Activated T-helper 2 cell treated with anti-CD3 and anti-CD28 coated beads, Interferon-gamma antibody, Interleukin-2, Interleukin-4, amounts not matched to agents 10 μg/mL and 5 μg/mL and 100 μg/mL, durations not matched to agents 14 hours and 24 hours and 36 hours (primary cell): Measurements from ENCODE around the gene CABP4. TPM values are rescaled to one million over a fixed set of nuclear protein-coding genes. Genes with fewer than 3 reads are reported as not detected.

ENCODE experiments used
- DNase-seq: peaks from one replicate; pipeline ENCODE4 v3.0.0; 2021; ENCODE audit warnings: low spot score
- H3K27ac Mint-ChIP-seq: one replicate; pipeline ENCODE4 v1.8.0; 2021; ENCODE audit warnings: mixed read lengths
- H3K27me3 Mint-ChIP-seq: one replicate; pipeline ENCODE4 v1.8.0; 2021; ENCODE audit warnings: low read depth, mixed read lengths
- H3K36me3 Mint-ChIP-seq: one replicate; pipeline ENCODE4 v1.8.0; 2021; ENCODE audit warnings: low read depth, mixed read lengths
- H3K4me1 Mint-ChIP-seq: one replicate; pipeline ENCODE4 v1.8.0; 2021; ENCODE audit warnings: low read depth, mixed read lengths
- H3K4me3 Mint-ChIP-seq: one replicate; pipeline ENCODE4 v1.8.0; 2021; ENCODE audit warnings: low read depth, mild to moderate bottlenecking, moderate library complexity, mixed read lengths
- H3K9me3 Mint-ChIP-seq: one replicate; pipeline ENCODE4 v1.8.0; 2021; ENCODE audit warnings: mixed read lengths
- intact Hi-C: fragments of 100-400 bp; cut with micrococcal nuclease; formaldehyde crosslinking; loops from one replicate; pipeline ENCODE4 v1.15.1; 2023
- total RNA-seq: library from RNA; stranded (reverse); gene quantifications from 2 replicates; pipeline ENCODE4 v1.2.3, GENCODE V29; 2022

The CABP4 gene
- 0.73 and 1.0 TPM in 2 replicates for total RNA-seq

DNA sequence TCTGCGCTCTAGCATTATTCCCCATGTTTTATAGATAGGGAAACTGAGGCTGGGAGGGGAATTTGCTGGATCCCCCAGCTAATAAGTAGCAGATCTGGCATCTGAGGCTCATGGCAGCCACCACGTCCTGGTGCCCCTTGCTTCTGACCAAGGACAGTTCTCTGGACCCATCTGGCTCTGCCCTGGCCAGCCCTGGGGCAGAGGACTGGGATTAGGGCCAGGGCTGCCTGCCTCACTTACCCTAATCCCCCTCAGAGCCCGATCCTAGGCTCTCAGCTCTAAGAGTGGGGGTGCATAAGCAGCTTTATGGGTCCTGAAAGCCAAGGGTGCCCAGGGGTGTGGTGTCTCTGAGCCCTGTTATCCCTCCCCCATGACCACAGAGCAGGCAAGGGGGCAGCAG is at the start of gene CABP4:
Gene CABP4 (plus strand): TSS at position 301 of the 400 bp plus-strand sequence. CDS start 70 bp downstream, at position 371.
- Mint-ChIP-seq H3K9me3 (no peaks in the 10 kb centered on the region), H3K4me3 (no peak within 1 kb of the TSS), H3K27ac (no peak within 1 kb of the TSS), H3K27me3 (peaks cover 3% of the 10 kb centered on the region), H3K36me3 (no peaks in the 10 kb centered on the region), H3K4me1 (peaks cover 2% of the 10 kb centered on the region)
- DNase-seq: no peak
- intact Hi-C loops: no loop called here

DNA sequence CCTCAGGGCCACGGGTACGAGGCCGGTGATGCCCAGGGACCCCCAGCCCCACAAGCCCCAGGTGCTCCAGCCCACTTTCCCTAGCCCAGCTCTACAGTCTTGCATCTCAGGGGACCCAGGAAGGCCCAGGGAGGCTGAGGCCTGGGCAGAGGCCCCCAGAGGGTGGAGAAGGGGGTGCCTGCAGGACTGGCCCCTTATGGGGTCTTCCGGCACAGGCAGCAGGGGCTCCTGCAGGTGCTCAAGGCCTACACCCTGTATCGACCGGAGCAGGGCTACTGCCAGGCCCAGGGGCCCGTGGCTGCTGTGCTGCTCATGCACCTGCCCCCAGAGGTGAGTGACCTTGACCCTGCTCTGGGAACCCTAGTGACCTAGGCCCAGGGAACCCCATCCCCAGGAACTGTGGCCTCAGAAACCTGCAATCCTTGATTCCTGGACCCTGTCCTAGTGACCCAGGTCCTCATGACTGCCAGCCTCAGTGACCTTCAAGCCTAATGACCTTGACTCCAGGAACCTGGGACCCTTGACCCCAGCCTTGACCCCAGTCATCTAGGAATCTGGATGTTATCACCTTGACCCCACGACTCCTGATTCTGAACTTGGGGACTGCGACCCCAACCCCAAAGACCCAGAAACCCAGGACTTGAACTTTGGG is 49.3 kb upstream of the CABP4 start:
- no peaks in the 10 kb centered on the region for H3K27me3 Mint-ChIP-seq
- peaks cover 50% of the 10 kb centered on the region for H3K36me3 Mint-ChIP-seq
- H3K27ac Mint-ChIP-seq: peak overlapping the region; percentile 97
- intact Hi-C loops: loop anchor here (2.0 kb wide), 1 partner anchor 15 kb away; no protein-coding TSS in a partner anchor
- no peak for DNase-seq
- H3K4me3 Mint-ChIP-seq: peak overlapping the region; percentile 97
- H3K9me3 Mint-ChIP-seq: no peaks in the 10 kb centered on the region
- H3K4me1 Mint-ChIP-seq: peaks cover 48% of the 10 kb centered on the region

DNA sequence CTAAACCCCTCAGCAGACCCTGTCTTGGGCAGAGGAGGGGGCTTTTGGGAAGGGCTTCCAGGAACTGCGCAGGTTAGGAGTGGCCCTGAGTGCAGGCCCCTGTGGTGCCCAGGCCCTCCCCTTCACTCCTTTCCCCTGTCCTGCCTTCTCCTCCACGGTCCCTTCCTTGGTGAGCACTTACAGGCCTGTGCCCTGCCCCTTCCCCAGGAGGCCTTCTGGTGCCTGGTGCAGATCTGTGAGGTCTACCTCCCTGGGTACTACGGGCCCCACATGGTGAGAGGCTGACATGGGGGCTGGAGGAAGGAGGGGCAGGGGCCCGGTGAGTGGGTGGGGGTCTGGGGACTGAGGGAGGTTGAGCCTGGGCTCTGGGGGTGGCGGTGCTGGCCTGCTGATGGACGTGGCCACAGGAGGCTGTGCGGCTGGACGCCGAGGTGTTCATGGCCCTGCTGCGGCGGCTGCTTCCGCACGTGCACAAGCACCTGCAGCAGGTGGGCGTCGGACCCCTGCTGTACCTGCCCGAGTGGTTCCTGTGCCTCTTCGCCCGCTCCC is 48.7 kb upstream of the CABP4 start:
- no peaks in the 10 kb centered on the region for H3K27me3 Mint-ChIP-seq
- no peaks in the 10 kb centered on the region for H3K9me3 Mint-ChIP-seq
- peak overlapping the region; percentile 97 for H3K4me3 Mint-ChIP-seq
- peaks cover 50% of the 10 kb centered on the region for H3K36me3 Mint-ChIP-seq
- no peak for DNase-seq
- H3K27ac Mint-ChIP-seq: peak overlapping the region; percentile 97
- intact Hi-C loops: no loop called here
- peaks cover 54% of the 10 kb centered on the region for H3K4me1 Mint-ChIP-seq

DNA sequence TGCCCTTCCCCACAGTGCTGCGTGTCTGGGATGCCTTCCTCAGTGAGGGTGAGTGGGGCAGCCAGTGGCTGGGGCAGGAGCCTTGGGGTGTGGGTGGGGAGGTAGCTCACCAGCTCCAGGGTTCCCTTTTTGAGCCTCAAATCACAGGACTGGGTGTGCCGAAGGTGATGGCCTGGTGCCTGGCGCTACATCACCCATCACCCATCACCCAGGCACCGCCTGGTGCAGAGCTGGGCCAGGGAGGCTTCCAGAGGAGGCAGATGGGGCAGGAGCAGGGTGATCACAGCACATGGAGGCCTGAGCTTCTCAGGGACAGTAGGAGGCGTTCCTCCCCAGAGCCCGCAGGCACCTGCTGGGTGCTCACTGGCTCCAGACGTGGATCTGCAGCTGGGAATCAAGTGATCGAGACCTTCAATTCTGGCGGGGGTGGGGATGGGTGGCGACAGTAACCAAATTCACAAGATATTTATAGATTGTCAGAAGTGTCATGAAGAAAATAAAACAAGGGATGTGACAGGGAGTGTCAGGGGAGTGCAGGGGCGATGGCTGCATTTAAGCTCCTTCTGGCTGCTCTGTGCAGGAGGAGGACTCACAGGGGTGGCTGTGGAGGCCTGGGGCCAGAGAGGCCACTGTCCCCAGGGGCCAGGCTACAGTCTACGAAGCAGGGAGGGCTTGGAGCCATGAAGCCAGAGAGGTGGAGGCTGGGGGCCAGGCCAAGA is 48.0 kb upstream of the CABP4 start:
- DNase-seq: no peak
- peak overlapping the region; percentile 97 for H3K27ac Mint-ChIP-seq
- intact Hi-C loops: no loop called here
- H3K36me3 Mint-ChIP-seq: peaks cover 50% of the 10 kb centered on the region
- peak overlapping the region; percentile 97 for H3K4me3 Mint-ChIP-seq
- H3K9me3 Mint-ChIP-seq: no peaks in the 10 kb centered on the region
- H3K27me3 Mint-ChIP-seq: no peaks in the 10 kb centered on the region
- peaks cover 58% of the 10 kb centered on the region for H3K4me1 Mint-ChIP-seq

DNA sequence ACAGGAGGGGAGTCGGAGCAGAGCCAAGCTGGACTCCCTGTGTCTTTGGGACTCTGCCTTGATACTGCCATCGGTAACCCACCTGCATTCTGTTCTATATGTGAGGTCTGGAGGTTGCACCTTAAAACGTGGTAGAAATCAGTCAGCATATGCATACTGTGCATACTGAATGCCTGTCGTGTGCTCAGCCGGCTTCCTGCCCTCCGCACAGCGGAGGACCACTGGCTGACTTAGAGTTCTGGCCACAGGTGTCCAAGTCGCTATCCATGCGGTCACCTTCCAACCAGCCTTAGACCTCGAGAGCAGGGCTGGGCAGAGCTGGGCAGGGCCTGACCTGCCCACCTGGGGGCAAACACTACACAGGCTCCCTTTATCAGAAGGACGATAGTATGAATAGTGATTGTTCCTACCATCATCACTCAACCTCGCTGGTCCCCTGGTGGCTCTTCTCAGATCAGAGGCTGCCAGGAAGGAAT is 47.4 kb upstream of the CABP4 start:
- DNase-seq: no peak
- peak overlapping the region; percentile 97 for H3K27ac Mint-ChIP-seq
- peak overlapping the region; percentile 97 for H3K4me3 Mint-ChIP-seq
- H3K36me3 Mint-ChIP-seq: peaks cover 50% of the 10 kb centered on the region
- peaks cover 62% of the 10 kb centered on the region for H3K4me1 Mint-ChIP-seq
- intact Hi-C loops: no loop called here
- H3K27me3 Mint-ChIP-seq: no peaks in the 10 kb centered on the region
- H3K9me3 Mint-ChIP-seq: no peaks in the 10 kb centered on the region

DNA sequence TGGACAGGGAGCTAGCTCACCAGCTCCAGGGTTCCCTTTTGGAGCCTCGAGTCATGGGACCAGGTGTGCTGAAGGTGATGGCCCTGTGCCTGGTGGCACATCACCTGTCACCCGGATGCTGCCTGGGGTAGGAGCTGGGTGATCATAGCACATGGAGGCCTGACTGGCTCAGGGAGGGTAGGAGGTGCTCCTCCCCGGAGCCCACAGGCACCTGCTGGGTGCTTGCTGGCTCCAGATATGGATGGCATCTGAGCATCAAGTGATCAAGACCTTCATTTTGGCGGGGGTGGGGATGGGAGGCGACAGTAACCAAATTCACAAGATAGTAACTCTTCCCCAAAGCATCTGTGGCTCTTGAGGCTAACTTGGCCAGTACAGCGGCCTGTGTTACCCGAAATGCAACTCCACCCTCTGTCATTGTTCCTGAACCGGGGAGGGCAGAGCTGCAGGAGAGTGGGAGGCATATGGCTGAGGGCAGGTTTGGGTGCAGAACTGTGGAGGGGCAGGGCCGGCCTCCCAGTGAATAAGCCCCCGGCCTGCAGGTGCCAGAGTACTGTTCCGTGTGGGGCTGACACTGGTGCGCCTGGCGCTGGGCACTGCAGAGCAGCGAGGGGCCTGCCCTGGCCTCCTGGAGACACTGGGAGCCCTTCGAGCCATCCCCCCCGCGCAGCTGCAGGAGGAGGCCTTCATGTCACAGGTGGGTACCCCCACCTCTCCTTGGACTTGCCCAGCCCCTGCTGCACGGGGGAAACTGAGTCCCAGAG is 46.5 kb upstream of the CABP4 start:
- Mint-ChIP-seq H3K36me3 (peaks cover 54% of the 10 kb centered on the region), H3K27ac (peak overlapping the region; percentile 97), H3K27me3 (peaks cover 4% of the 10 kb centered on the region), H3K9me3 (no peaks in the 10 kb centered on the region), H3K4me3 (peak overlapping the region; percentile 97), H3K4me1 (peaks cover 67% of the 10 kb centered on the region)
- DNase-seq: peak; percentile 35
- intact Hi-C loops: no loop called here

DNA sequence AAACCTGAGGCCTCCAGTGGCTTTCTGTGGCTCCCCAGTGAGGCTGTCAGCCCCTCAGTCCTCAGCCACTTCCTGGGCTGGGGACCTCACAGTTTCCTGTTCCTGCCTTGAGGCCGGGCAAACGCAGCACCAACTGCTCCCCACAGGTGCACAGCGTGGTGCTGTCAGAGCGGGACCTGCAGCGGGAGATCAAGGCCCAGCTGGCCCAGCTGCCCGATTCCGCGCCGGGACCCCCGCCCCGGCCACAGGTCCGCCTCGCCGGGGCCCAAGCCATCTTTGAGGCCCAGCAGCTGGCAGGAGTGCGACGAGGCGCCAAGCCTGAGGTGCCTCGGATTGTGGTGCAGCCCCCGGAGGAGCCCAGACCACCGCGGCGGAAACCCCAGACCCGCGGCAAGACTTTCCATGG is 45.9 kb upstream of the CABP4 start:
- Mint-ChIP-seq H3K27ac (peak overlapping the region; percentile 97), H3K4me1 (peaks cover 67% of the 10 kb centered on the region), H3K36me3 (peaks cover 54% of the 10 kb centered on the region), H3K4me3 (peak overlapping the region; percentile 97), H3K9me3 (no peaks in the 10 kb centered on the region), H3K27me3 (peaks cover 4% of the 10 kb centered on the region)
- DNase-seq: peak; percentile 78
- intact Hi-C loops: no loop called here

DNA sequence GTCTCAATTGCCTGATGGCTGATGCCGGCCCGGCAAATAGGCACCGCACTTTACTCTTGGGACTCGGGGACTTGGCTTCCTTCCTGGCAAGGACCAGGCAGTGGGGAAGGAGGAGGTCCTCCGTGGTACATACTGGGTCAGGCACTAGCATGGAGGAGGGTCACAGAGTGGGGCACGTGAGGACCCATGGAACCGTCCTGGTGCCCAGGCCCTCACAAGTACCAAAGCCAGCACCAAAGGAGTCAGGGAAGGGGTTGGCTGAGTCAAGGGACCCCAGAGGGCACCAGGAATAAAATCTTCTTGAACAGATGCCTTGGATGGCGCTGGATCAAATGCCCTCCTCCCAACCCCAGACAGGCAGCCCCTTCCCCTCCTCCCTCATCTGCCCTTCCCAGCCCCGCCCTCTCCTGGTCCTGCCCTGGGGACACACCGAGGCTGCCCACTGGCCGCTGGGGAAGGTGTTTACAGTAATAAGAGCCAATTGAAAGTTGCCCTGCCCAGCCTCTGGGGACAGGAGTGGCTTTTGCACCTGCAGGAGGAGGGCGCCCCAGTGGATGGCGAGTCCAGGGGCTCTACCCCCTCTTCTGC is 45.3 kb upstream of the CABP4 start:
- peaks cover 4% of the 10 kb centered on the region for H3K27me3 Mint-ChIP-seq
- peak overlapping the region; percentile 88 for H3K27ac Mint-ChIP-seq
- H3K9me3 Mint-ChIP-seq: no peaks in the 10 kb centered on the region
- peaks cover 48% of the 10 kb centered on the region for H3K36me3 Mint-ChIP-seq
- peaks cover 62% of the 10 kb centered on the region for H3K4me1 Mint-ChIP-seq
- intact Hi-C loops: no loop called here
- no peak for DNase-seq
- H3K4me3 Mint-ChIP-seq: peak overlapping the region; percentile 80

DNA sequence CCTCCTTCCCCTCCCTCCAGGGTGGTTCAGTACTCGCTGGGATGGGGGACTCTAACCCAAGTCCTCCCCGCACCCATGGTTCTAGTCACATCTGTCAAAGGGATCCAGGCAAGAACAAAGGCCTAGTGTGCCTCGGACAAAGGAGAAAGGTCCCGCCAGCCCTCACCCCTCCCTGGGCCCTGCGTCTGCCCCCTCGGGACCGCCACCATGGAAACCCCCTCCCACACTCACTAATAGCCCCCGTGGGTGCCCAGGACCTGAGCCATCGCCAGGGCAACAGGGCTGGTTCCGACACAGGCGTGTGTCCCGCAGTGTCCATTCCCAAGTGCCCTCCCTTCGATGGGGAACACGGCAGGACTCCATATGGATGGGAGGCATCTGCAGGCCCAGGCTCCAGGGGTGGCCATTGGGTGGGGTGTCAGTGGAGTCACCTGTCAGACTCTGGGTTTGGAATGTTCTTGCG is 44.8 kb upstream of the CABP4 start:
- H3K27ac Mint-ChIP-seq: peak overlapping the region; percentile 88
- H3K4me1 Mint-ChIP-seq: peaks cover 57% of the 10 kb centered on the region
- intact Hi-C loops: no loop called here
- H3K4me3 Mint-ChIP-seq: peak overlapping the region; percentile 67
- H3K36me3 Mint-ChIP-seq: peaks cover 42% of the 10 kb centered on the region
- H3K27me3 Mint-ChIP-seq: peaks cover 4% of the 10 kb centered on the region
- H3K9me3 Mint-ChIP-seq: no peaks in the 10 kb centered on the region
- DNase-seq: no peak

DNA sequence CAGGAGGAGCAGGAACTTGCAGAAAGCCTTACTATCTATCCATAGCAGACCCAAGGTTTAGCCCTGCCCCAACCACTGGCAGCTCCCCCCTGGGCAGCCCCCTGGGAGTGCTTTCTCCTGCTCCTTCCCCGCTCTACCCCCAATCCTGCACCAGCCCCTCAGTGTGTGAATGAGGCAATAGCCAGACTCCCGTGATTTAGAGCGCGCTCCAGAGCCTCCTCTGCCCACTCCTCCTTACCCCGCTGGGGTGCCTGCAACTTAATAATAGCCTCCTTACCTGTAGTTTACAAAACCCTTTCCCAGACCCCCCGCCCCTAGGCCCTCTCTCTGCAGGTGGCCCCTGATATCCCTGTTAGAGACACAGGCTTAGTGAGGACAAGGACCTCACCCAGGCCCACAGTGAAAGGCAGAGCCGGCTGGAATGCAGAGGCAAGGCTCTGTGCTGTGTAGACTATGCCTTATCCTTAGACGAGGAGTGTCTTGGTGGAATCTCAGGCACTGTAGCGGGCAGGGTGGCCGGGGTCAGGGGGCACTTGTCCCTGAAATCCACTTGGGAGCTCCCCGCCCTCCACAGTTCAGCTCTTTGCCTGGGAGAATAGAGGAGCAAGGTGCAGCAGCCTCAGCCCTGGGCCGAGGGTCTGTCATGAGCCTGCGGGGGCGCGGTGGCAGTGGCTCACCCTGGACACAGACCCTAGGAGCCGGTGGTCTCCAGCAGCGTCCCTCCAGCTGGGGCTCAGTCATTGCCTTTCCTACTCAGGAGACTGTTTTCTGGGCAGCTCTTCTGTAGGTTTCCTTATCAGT is 44.0 kb upstream of the CABP4 start:
- Mint-ChIP-seq H3K36me3 (peaks cover 38% of the 10 kb centered on the region), H3K4me1 (peaks cover 55% of the 10 kb centered on the region), H3K4me3 (peak overlapping the region; percentile 30), H3K27ac (no peak overlapping the region), H3K9me3 (no peaks in the 10 kb centered on the region), H3K27me3 (peaks cover 7% of the 10 kb centered on the region)
- intact Hi-C loops: no loop called here
- no peak for DNase-seq

DNA sequence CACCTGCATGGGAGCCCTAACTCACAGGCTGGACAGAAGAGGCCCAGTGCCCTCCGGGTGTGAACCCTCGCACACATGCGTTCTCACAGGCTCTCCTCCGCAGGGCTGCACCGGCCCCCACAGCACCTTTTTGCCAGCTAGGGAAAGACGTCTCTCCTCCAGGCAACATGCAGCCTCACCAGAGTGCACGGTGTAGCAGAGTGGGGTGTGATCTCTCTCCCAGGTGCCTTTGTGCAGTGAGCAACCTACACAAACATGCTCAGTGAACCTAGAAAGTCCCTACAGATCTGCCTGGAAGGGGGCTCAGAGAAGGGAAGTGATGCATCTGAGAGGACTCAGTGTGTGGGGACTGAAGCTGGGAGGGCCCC is 43.4 kb upstream of the CABP4 start:
- H3K4me1 Mint-ChIP-seq: peaks cover 56% of the 10 kb centered on the region
- H3K9me3 Mint-ChIP-seq: no peaks in the 10 kb centered on the region
- intact Hi-C loops: no loop called here
- no peak overlapping the region for H3K27ac Mint-ChIP-seq
- no peak for DNase-seq
- H3K27me3 Mint-ChIP-seq: peaks cover 13% of the 10 kb centered on the region
- H3K4me3 Mint-ChIP-seq: no peak overlapping the region
- peaks cover 33% of the 10 kb centered on the region for H3K36me3 Mint-ChIP-seq
